Neuronal stem cell (in vitro differentiated cells): ENCODE results near the gene SUV39H2.

Source experiments
- DNase-seq: peaks from one replicate; pipeline ENCODE4 v3.0.0-alpha.2; 2013; ENCODE audit warnings: low spot score
- H2AFZ ChIP-seq: one replicate; pipeline ENCODE4 v1.6.1; 2013; ENCODE audit warnings: mild to moderate bottlenecking, low read length, inconsistent platforms
- H2AK5ac ChIP-seq: 2 replicates; pipeline ENCODE4 v1.6.1; 2013; ENCODE audit warnings: low read depth, mild to moderate bottlenecking, inconsistent platforms, low read length, moderate library complexity, mixed read lengths
- H2BK120ac ChIP-seq: 2 replicates; pipeline ENCODE4 v1.6.1; 2013; ENCODE audit warnings: low read depth, mild to moderate bottlenecking, inconsistent platforms, low read length, moderate library complexity, mixed read lengths
- H2BK12ac ChIP-seq: one replicate; pipeline ENCODE4 v1.6.1; 2013; ENCODE audit warnings: low read length, inconsistent platforms
- H2BK15ac ChIP-seq: 2 replicates; pipeline ENCODE4 v1.6.1; 2013; ENCODE audit warnings: mild to moderate bottlenecking, low read length, inconsistent platforms, mixed read lengths
- H2BK5ac ChIP-seq: one replicate; pipeline ENCODE4 v1.6.1; 2013; ENCODE audit warnings: inconsistent platforms, mild to moderate bottlenecking, low read length, moderate library complexity
- H3K14ac ChIP-seq: one replicate; pipeline ENCODE4 v1.6.1; 2013; ENCODE audit warnings: low read length, inconsistent platforms
- H3K18ac ChIP-seq: 2 replicates; pipeline ENCODE4 v1.6.1; 2013; ENCODE audit warnings: low read length, inconsistent platforms
- H3K23ac ChIP-seq: 2 replicates; pipeline ENCODE4 v1.6.1; 2013; ENCODE audit warnings: low read depth, mild to moderate bottlenecking, mixed read lengths, low read length, inconsistent platforms; ENCODE audit not compliant: poor library complexity
- H3K27ac ChIP-seq: replicated peaks from 3 replicates; pipeline ENCODE4 v1.5.1; 2013; ENCODE audit warnings: low read length, inconsistent platforms
- H3K27me3 ChIP-seq, 3 experiments: 2 replicates each; pipeline ENCODE4 v1.6.1; 2013; ENCODE audit warnings: low read length in 3 of 3, mild to moderate bottlenecking in 2 of 3, inconsistent platforms in 1 of 3, low read depth in 1 of 3, mixed read lengths in 1 of 3, moderate library complexity in 1 of 3; ENCODE audit not compliant: control insufficient read depth in 3 of 3, insufficient read depth in 3 of 3
- H3K36me3 ChIP-seq, 2 donors: replicated peaks in 1 of 2; 2 replicates each; pipeline ENCODE4 v1.6.1; 2013; ENCODE audit warnings: low read length in 2 of 2; ENCODE audit not compliant: control insufficient read depth in 2 of 2, insufficient read depth in 2 of 2
- H3K4ac ChIP-seq: 2 replicates; pipeline ENCODE4 v1.6.1; 2013; ENCODE audit warnings: inconsistent platforms, mild to moderate bottlenecking, low read length, moderate library complexity
- H3K4me1 ChIP-seq, 2 donors: 1 replicate in 1 of 2; 2 replicates in 1 of 2; pipeline ENCODE4 v1.6.1; 2013; ENCODE audit warnings: low read length in 2 of 2, low read depth in 1 of 2; ENCODE audit not compliant: control insufficient read depth in 2 of 2, insufficient read depth in 1 of 2
- H3K4me2 ChIP-seq: one replicate; pipeline ENCODE4 v1.6.1; 2013; ENCODE audit warnings: mild to moderate bottlenecking, low read length, inconsistent platforms; ENCODE audit not compliant: insufficient read depth, poor library complexity, severe bottlenecking
- H3K4me3 ChIP-seq, 2 donors: 2 replicates each; pipeline ENCODE4 v1.5.1; 2013; ENCODE audit warnings: low read length in 2 of 2, mild to moderate bottlenecking in 2 of 2, inconsistent platforms in 1 of 2, moderate library complexity in 1 of 2
- H3K79me1 ChIP-seq: one replicate; pipeline ENCODE4 v1.6.1; 2013; ENCODE audit warnings: low read depth, mild to moderate bottlenecking, inconsistent platforms, low read length, moderate library complexity
- H3K9ac ChIP-seq: one replicate; pipeline ENCODE4 v1.6.1; 2013; ENCODE audit warnings: mild to moderate bottlenecking, low read depth, low read length, inconsistent platforms; ENCODE audit not compliant: poor library complexity
- H3K9me3 ChIP-seq, 2 donors: replicated peaks in 1 of 2; 2 replicates each; pipeline versions ENCODE3 to v1.6.1; 2013; ENCODE audit warnings: low read length in 2 of 2, mild to moderate bottlenecking in 2 of 2, inconsistent platforms in 1 of 2, low read depth in 1 of 2, mixed read lengths in 1 of 2, moderate library complexity in 1 of 2; ENCODE audit not compliant: control insufficient read depth in 2 of 2, insufficient read depth in 1 of 2
- H4K8ac ChIP-seq: one replicate; pipeline ENCODE4 v1.6.1; 2013; ENCODE audit warnings: low read depth, mild to moderate bottlenecking, inconsistent platforms, low read length, moderate library complexity
- H4K91ac ChIP-seq: one replicate; pipeline ENCODE4 v1.6.1; 2013; ENCODE audit warnings: low read length, low read depth, mild to moderate bottlenecking, inconsistent platforms; ENCODE audit not compliant: poor library complexity
- WGBS, 2 donors: extraction: QIAGEN DNeasy Blood & Tissue Kit; methylation state at CpG; one replicate each; pipeline ENCODE4 v1.1.7; 2013; ENCODE audit warnings: missing lambda C conversion rate in 2 of 2, mixed read lengths in 1 of 2; ENCODE audit not compliant: insufficient read length in 2 of 2, insufficient replicate concordance in 1 of 2; ENCODE audit errors: extremely low coverage in 2 of 2; 5-methylcytosine and 5-hydroxymethylcytosine counted together

The SUV39H2 gene

DNA sequence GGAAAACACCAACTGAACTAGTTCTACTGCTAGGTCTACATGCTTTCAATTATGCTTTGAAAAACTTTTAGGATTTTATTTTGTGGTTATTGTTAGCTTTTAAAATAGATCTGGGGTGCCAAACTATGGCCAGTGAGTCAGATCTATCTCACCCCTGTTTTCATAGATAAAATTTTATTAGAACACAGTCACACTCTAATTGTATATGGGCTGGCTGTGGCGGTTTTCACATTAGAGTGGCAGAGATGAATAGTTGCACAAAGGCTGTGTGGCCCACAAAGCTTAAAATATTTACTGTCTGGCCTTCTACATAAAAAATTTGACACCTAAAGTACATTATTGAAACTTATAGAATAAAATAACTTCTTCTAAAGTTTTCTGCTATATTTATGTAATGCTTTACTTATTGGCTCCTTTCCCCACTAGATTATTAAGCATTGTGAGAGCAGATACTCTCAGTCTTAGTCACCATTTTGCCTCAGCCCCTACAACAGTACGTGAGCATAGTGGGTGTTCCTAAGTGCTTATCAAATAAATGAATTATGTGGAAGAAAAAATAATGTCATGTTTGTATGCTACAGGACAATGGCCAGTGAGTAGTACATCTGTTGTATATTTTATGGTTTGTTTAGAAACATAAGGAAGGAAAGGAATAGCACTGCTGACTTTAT, 5.4 kb upstream of the SUV39H2 start:
- H2AK5ac ChIP-seq: no peak overlapping the region
- H4K91ac ChIP-seq: no peak overlapping the region
- H3K23ac ChIP-seq: no peak overlapping the region
- no peak overlapping the region for H2BK120ac ChIP-seq
- WGBS, 2 donors: no CpG with 5 or more reads among the region's 2 CpGs
- no peak overlapping the region for H3K4me3 ChIP-seq
- no peak overlapping the region for H4K8ac ChIP-seq
- H3K27me3 ChIP-seq: no peaks in the 10 kb centered on the region
- no peak for DNase-seq
- peaks cover 0 to 4% of the 10 kb centered on the region in 2 donors for H3K4me1 ChIP-seq
- no peak overlapping the region for H3K4ac ChIP-seq
- no peaks in the 10 kb centered on the region for H3K79me1 ChIP-seq
- no peak overlapping the region for H3K27ac ChIP-seq
- H2BK15ac ChIP-seq: no peak overlapping the region
- peaks cover 5 to 42% of the 10 kb centered on the region in 2 donors for H3K36me3 ChIP-seq
- H3K14ac ChIP-seq: no peak overlapping the region
- no peaks in the 10 kb centered on the region for H3K9me3 ChIP-seq
- H2BK12ac ChIP-seq: no peak overlapping the region
- H3K4me2 ChIP-seq: no peak overlapping the region
- no peak overlapping the region for H3K9ac ChIP-seq
- no peak overlapping the region for H3K18ac ChIP-seq
- H2BK5ac ChIP-seq: no peak overlapping the region
- H2AFZ ChIP-seq: no peak overlapping the region

- H3K4me2 ChIP-seq: no peak overlapping the region
- H3K79me1 ChIP-seq: no peaks in the 10 kb centered on the region
- H4K8ac ChIP-seq: no peak overlapping the region
- H2AK5ac ChIP-seq: no peak overlapping the region
- DNase-seq: no peak
- H3K9me3 ChIP-seq: no peaks in the 10 kb centered on the region
- H2BK15ac ChIP-seq: no peak overlapping the region
- no peak overlapping the region for H2BK12ac ChIP-seq
- no CpG with 5 or more reads among the region's 12 CpGs for WGBS, 2 donors
- no peak overlapping the region for H3K18ac ChIP-seq
- H2BK120ac ChIP-seq: no peak overlapping the region
- no peak overlapping the region for H3K23ac ChIP-seq
- no peak overlapping the region for H2BK5ac ChIP-seq
- H3K4me1 ChIP-seq: peaks cover 2 to 7% of the 10 kb centered on the region in 2 donors
- no peak overlapping the region for H4K91ac ChIP-seq
- H2AFZ ChIP-seq: no peak overlapping the region
- no peak overlapping the region for H3K14ac ChIP-seq
- no peak overlapping the region for H3K9ac ChIP-seq
- peaks cover 0 to 16% of the 10 kb centered on the region in 2 donors for H3K36me3 ChIP-seq
- H3K4ac ChIP-seq: no peak overlapping the region
- no peak overlapping the region for H3K4me3 ChIP-seq
- no peak overlapping the region for H3K27ac ChIP-seq
- H3K27me3 ChIP-seq: no peaks in the 10 kb centered on the region
These were observed 2.7 kb upstream of the SUV39H2 start for GRCh38 chr10:14875941-14876340.

DNA sequence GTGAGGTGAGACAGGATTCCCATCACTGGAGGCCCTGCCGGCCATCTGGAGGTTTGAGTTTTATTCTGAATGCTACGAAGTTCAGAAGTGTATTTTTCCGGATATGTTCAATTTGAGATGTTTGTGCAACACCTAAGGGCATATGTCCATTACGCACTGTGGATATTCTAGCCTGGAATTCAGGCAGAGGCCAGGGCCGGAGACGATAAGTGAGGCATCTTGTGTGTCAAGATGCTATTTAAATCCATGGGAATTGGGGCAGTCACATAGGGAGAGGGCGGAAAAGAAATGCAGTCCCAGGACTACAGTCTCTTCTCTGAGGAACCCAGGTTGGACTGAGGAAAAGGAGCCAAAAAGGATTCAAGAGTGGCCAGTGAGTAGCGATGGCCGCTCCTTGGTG, 1.9 kb upstream of the SUV39H2 start:
- no peak for DNase-seq
- Histone ChIP-seq H3K14ac (no peak overlapping the region), H3K4me3 (peak overlapping the region in 1 of 2 donors; percentile 95), H3K4me1 (peaks cover 2 to 7% of the 10 kb centered on the region in 2 donors), H2BK120ac (no peak overlapping the region), H2AFZ (no peak overlapping the region), H3K9me3 (no peaks in the 10 kb centered on the region), H3K4me2 (no peak overlapping the region), H4K8ac (no peak overlapping the region), H3K27ac (no peak overlapping the region), H3K36me3 (peaks cover under 1 to 16% of the 10 kb centered on the region in 2 donors), H2AK5ac (no peak overlapping the region), H3K79me1 (no peaks in the 10 kb centered on the region), H3K9ac (no peak overlapping the region), H2BK12ac (no peak overlapping the region), H2BK15ac (no peak overlapping the region), H3K27me3 (no peaks in the 10 kb centered on the region), H2BK5ac (no peak overlapping the region), H4K91ac (no peak overlapping the region), H3K23ac (no peak overlapping the region), H3K18ac (no peak overlapping the region), H3K4ac (no peak overlapping the region)
- WGBS, 2 donors: no CpG with 5 or more reads among the region's 9 CpGs

GRCh38 chr10:14879124-14879927, 660 bp downstream of the SUV39H2 start:
- no peak overlapping the region for H4K91ac ChIP-seq
- no peaks in the 10 kb centered on the region for H3K79me1 ChIP-seq
- peak overlapping the region; percentile 84 for H2BK15ac ChIP-seq

More at GRCh38 chr10:14879124-14879927, 660 bp downstream of the SUV39H2 start:
- Histone ChIP-seq H2BK5ac (peak overlapping the region; percentile 93), H3K36me3 (peaks cover 6 to 36% of the 10 kb centered on the region in 2 donors), H3K9me3 (peaks cover 0 to 7% of the 10 kb centered on the region in 2 donors), H2BK120ac (no peak overlapping the region), H3K4me1 (peaks cover 4 to 7% of the 10 kb centered on the region in 2 donors), H2BK12ac (no peak overlapping the region), H3K14ac (peak overlapping the region; percentile 58), H3K27me3 (no peaks in the 10 kb centered on the region), H3K4me2 (peak overlapping the region; percentile 71), H3K27ac (peak overlapping the region; percentile 74), H3K4me3 (peak overlapping the region; percentile 86 to 99), H3K18ac (peak overlapping the region; percentile 97), H2AK5ac (peak overlapping the region; percentile 88), H3K23ac (peak overlapping the region; percentile 98), H4K8ac (no peak overlapping the region), H3K9ac (peak overlapping the region; percentile 96), H2AFZ (peak overlapping the region; percentile 89), H3K4ac (no peak overlapping the region)
- DNase-seq: no peak
- WGBS, 2 donors: no CpG with 5 or more reads among the region's 60 CpGs
